GM20000 (cell line): ENCODE measurements around the gene NPBWR2.

Source experiments
- DNase-seq: peaks from one replicate; pipeline ENCODE4 v3.0.0; 2012; ENCODE audit warnings: low spot score
- CTCF ChIP-seq: IDR thresholded peaks from 2 replicates; pipeline ENCODE4 v1.5.1; 2012; ENCODE audit warnings: mild to moderate bottlenecking, control low read depth; ENCODE audit errors: extremely low read depth, missing control alignments

NPBWR2 gene

DNA sequence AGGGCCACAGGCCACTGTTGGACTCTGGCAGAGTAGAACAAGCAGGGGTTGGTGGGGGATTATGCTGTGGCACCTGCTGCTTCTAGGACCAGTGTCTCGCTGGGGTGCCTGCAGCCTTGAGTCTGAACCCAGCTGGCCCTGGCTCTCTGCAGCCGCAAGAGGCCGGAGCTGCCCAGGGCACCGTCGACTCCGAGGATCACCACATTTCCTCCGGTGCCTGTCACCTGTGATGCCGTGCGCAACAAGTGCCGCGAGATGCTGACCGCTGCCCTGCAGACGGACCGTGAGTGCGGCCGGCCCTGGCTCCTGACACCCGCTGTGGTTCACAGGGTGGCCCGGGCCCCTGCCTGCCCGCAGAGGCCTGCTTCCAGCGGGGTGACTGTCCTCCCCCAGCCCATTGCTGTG lies 38.2 kb downstream of the NPBWR2 start:
- TF ChIP-seq CTCF, result no peak
- no peak for DNase-seq

DNA sequence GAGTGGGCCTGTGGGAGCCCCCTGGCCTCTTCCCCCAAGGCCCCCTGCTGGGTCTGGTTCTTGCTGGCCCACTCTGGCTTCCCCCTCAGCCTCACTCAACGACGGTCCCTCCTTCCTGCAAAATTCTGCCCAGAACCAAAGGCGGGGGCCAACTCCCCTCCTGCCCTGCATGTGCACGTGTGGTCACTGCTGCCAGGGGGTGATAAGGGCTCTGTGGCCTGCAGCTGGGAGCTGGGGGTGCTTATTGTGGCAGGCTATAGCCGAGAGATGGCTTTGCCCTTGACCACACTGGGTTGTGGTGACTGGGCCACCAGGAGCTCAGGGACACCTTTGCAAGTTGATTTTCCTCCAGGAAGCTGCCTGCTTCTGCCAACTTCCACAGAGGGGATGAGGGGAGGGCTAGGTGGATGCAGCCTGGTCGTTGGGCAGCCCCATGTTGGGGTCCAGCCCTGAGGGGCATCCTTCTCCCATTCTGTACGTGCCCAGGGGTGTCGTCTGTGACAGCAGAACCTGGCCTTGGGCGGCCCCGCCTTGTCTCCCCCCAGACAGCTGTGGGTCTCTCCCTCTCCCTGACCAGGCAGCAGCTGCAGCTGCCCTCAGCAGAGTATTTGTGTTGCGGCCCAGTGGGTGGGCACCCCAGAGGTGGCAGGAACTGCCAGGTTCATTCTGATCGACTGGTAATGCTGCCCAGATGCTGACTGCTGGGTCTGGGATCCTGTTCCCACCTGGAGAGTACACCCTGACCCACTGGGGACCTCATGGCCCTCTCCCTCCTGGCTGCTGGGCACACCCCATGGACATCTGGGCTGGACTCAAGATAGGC lies 38.8 kb downstream of the NPBWR2 start:
- DNase-seq, result no peak
- no peak for TF ChIP-seq CTCF

DNA sequence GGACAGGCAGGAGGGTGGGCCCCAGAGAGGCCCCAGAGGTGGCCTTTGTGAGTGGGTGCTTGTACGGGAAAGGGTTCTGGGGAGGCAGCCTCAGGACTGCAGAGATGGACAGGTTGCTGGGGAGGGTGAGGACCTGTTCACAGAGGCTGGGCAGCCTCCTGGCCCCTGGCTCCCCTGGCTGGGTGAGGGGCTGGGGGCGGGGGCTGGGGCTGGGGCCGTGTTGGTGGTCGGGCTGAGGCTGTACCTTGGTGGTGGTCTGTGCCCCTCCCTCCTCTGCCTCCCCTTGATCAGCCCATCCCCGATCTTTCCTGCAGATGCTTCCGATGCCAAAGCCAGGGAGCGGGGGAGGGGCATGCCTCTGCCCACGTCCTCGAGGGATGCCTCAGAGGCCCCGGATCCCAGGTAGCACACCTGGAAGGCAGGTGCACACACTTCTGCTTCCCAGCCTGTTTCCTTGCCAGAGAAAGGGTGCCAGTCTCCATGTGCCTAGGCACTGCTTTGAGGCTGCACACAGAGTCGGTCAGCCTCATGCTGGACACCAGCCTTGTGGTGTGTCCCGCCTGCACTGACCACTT lies 39.5 kb downstream of the NPBWR2 start:
- TF ChIP-seq CTCF, result no peak
- no peak for DNase-seq

DNA sequence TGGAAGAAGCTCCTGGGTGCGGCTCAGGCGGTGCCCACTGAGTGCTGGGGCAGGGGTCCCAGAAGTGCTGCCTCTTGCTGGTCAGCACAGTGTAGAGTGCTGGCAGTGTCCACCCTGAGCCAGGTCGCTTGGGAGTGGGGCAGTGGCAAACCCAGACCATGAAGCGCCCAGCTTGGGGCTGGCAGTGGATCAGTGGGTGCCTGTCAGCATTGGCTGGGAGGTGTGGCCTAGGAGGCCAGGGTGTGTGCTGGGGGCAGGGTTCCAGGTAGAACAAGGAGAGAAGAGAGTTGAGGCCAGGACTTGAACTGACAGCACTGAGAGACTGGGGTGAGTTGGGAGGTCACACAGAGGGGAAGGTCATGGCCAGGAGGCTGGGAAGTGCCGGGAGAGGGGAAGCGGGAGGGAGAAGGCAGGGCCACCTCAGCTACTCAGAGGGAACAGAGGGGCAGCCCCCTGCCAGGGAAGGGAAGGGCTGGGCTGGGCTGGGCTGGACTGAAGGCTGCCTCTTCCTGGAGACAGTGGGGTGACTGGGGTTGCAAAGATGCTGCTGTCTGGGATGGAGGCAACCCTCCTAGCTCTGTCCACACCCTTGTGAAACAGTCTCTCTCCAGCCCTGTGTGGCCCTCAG lies 40.2 kb downstream of the NPBWR2 start:
- TF ChIP-seq CTCF, result no peak
- no peak for DNase-seq

DNA sequence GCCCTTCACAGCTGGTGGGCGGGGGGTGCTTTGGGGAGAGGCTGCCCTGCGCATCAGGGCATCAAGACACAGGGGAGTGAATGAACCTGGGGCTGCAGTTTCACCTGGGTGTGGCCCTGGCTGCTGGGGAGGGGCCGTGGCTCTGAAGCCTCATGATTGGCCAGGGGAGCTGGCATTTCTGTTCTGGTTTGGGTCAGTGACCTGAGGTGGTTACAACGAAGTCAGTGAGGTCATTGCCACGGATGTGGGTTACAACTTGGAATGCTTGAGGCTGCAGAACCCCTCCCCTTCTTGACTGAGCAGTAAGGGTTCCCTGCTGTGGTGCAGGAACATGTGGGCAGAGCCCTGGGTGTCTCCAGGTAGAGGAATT lies 41.4 kb downstream of the NPBWR2 start:
- TF ChIP-seq CTCF, result no peak
- DNase-seq, result peak; percentile 86

DNA sequence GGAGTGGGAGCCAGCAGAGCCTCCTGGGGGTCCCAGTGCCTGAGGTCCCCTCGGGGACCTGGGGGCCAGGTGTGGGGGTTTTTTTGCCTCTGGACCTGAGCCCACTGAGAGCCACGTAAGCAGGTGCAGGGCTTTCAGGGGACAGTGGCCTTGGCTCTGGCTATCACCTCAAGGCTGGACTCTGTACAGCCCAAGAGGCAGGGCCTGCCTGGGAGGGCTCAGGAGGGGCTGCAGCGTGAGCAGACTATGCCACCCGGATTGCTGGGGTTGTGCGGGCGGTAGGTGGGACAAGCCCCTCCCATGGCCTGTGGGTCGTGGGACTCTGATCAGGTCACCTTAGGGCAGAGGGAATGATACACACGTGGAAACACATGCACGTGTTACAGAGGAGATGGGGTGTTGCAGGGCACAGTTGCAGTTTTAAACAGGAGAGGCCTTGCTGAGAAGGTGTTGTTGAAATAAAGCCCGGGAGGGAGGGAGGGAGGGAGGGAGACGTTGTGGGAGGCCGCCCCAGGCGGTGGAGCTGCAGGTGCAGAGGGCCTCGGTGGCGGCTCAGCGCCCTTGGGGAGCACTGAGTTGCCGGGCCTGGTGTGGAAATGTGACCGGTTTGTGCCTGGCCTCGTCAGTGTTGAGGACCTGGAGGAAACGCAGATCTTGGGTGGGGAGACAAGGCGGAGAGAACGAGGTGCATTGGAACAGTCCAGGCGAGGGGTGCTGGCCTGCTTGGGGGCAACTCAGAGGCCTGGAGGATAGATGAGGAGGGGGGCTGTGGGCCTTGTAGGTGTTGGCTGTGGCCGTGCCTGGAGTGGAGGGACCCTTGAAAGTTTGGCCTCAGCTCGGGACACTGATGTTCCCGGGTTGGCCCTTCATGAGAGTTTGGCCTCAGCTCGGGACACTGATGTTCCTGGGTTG lies 42.0 kb downstream of the NPBWR2 start:
- TF ChIP-seq CTCF, result no peak
- DNase-seq, result no peak
